ENCODE results near the gene HNRNPF.

DNA sequence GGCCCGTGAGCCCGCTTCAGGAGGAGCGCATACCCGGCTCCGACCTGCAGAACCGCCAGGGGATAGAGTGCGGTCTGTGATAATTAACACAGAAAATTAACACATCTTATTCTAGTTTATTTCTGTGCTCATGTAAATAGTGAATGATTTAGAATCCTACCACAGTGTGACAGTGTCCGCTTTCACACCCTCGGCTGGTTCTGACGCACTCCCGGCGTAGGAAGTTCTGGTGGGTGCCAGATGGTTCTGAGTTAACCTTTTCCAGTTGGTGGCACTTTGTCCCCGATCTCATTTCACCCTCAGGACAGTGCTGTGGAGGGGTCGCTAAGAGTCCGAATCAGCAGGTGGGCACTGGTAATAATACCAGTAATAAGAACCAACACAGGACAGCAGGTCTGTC, 65.9 kb downstream of the HNRNPF start:
- TF ChIP-seq, protein P1, sequence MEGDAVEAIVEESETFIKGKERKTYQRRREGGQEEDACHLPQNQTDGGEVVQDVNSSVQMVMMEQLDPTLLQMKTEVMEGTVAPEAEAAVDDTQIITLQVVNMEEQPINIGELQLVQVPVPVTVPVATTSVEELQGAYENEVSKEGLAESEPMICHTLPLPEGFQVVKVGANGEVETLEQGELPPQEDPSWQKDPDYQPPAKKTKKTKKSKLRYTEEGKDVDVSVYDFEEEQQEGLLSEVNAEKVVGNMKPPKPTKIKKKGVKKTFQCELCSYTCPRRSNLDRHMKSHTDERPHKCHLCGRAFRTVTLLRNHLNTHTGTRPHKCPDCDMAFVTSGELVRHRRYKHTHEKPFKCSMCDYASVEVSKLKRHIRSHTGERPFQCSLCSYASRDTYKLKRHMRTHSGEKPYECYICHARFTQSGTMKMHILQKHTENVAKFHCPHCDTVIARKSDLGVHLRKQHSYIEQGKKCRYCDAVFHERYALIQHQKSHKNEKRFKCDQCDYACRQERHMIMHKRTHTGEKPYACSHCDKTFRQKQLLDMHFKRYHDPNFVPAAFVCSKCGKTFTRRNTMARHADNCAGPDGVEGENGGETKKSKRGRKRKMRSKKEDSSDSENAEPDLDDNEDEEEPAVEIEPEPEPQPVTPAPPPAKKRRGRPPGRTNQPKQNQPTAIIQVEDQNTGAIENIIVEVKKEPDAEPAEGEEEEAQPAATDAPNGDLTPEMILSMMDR (IDR thresholded peaks at IDR 0.05) = no peak
- TF ChIP-seq EZH2 (IDR thresholded peaks at IDR 0.05) = no peak

Data from neural progenitor cell (in vitro differentiated cells).